HEK293 (cell line): ENCODE data around the gene PARD3B.

Source experiments
- CTCF ChIP-seq: fragments of 450-650 bp; formaldehyde crosslinking; IDR thresholded peaks from 2 replicates; pipeline ENCODE4 v1.5.1; 2016; ENCODE audit warnings: missing biosample characterization, missing genetic modification characterization
- HOXA7 ChIP-seq: sonication (generic); formaldehyde crosslinking; IDR thresholded peaks from 2 replicates; pipeline ENCODE4 v1.8.1; 2022; ENCODE audit warnings: missing genetic modification reagents, borderline replicate concordance
- KLF1 ChIP-seq: fragments of 450-650 bp; formaldehyde crosslinking; IDR thresholded peaks from 2 replicates; pipeline ENCODE4 v1.5.1; 2016; ENCODE audit warnings: missing biosample characterization, missing genetic modification characterization
- PBX3 ChIP-seq: sonication (generic); formaldehyde crosslinking; IDR thresholded peaks from 2 replicates; pipeline ENCODE4 v1.8.1; 2022; ENCODE audit warnings: mild to moderate bottlenecking, moderate library complexity, missing genetic modification reagents
- PRDM2 ChIP-seq: fragments of 450-650 bp; formaldehyde crosslinking; IDR thresholded peaks from 2 replicates; pipeline ENCODE4 v1.5.1; 2016; ENCODE audit warnings: missing biosample characterization, missing genetic modification characterization, borderline replicate concordance
- REST ChIP-seq: fragments of 450-650 bp; formaldehyde crosslinking; IDR thresholded peaks from 2 replicates; pipeline ENCODE4 v1.5.1; 2016; ENCODE audit warnings: missing biosample characterization, missing genetic modification characterization
- TSHZ1 ChIP-seq: fragments of 450-650 bp; formaldehyde crosslinking; IDR thresholded peaks from 2 replicates; pipeline ENCODE4 v1.5.1; 2016; ENCODE audit warnings: missing biosample characterization, missing genetic modification characterization, borderline replicate concordance
- ZBTB8A ChIP-seq: fragments of 450-650 bp; formaldehyde crosslinking; IDR thresholded peaks from 2 replicates; pipeline ENCODE4 v1.5.1; 2016; ENCODE audit warnings: missing biosample characterization, missing genetic modification characterization
- ZNF114 ChIP-seq: fragments of 450-650 bp; formaldehyde crosslinking; IDR thresholded peaks from 2 replicates; pipeline ENCODE4 v1.5.0; 2017; ENCODE audit warnings: missing biosample characterization, missing genetic modification characterization
- ZNF184 ChIP-seq: fragments of 450-650 bp; IDR thresholded peaks from 2 replicates; pipeline ENCODE4 v1.5.1; 2018; ENCODE audit warnings: missing biosample characterization, mild to moderate bottlenecking, missing genetic modification characterization
- ZNF645 ChIP-seq: fragments of 450-650 bp; formaldehyde crosslinking; IDR thresholded peaks from 2 replicates; pipeline ENCODE4; 2016; ENCODE audit warnings: missing biosample characterization, missing genetic modification characterization

GRCh38 chr2:205032093-205032551 lies 486.8 kb downstream of the PARD3B start:
- no peak for TF ChIP-seq REST (tag by site-specific recombination)
- no peak for TF ChIP-seq CTCF (tag by site-specific recombination)
- TF ChIP-seq TSHZ1, result no peak
- TF ChIP-seq ZNF645 (tag by site-specific recombination), result no peak
- no peak for TF ChIP-seq PRDM2 (tag by site-specific recombination)
- no peak for TF ChIP-seq KLF1 (tag by site-specific recombination)
- no peak for TF ChIP-seq ZNF114 (tag by site-specific recombination)
- no peak for TF ChIP-seq HOXA7 (CRISPR knock-in tag)
- TF ChIP-seq PBX3 (CRISPR knock-in tag), result no peak
- TF ChIP-seq ZBTB8A (tag by site-specific recombination), result no peak
- no peak for TF ChIP-seq ZNF184 (tag by site-specific recombination)
